HepG2 (cell line): ENCODE results near the gene ZNF451. TPM values are rescaled to one million over a fixed set of nuclear protein-coding genes. Genes with fewer than 3 reads are reported as not detected.

Source experiments
- ATAC-seq: fragments of 200-7000 bp; cut with Tn5 transposase; 3 replicates; pipeline ENCODE4 v1.9.1; 2020; ENCODE audit warnings: mild to moderate bottlenecking, moderate library complexity
- BruUV-seq: library from RNA; stranded (reverse); fragments of 400-500 nt; replicated peaks from 2 replicates; lab custom pipeline; 2021; lab: Mats Ljungman, UMichigan
- CTCF ChIA-PET: fragments of 300-600 bp; formaldehyde crosslinking; extraction: SDS; loops from one replicate; lab custom pipeline; 2021; ENCODE audit warnings: low total read pairs, inconsistent platforms, low intra/inter-chr PET ratio; lab: Yijun Ruan, JAX
- POLR2A ChIA-PET: fragments of 350-600 bp; sonication (Branson Sonifier 250); formaldehyde crosslinking; loops from one replicate; lab custom pipeline; 2020; ENCODE audit warnings: antibody characterized with exemption, inconsistent platforms; lab: Yijun Ruan, JAX
- DNase-seq: peaks from one replicate; pipeline ENCODE4 v3.0.0-alpha.2; 2015; ENCODE audit warnings: low spot score
- FAIRE-seq: peaks from 3 replicates; lab custom pipeline; 2011; peaks lifted over from hg19 to GRCh38; lab: Jason Lieb, UNC
- H2AFZ ChIP-seq: one replicate; pipeline ENCODE4 v1.6.1; 2011; ENCODE audit warnings: low read length, inconsistent platforms
- H3K27ac ChIP-seq: fragments of 300-600 bp; 3 replicates; pipeline ENCODE4 v1.8.0; 2011; ENCODE audit warnings: mixed run types, mild to moderate bottlenecking, mixed read lengths, low read length, inconsistent platforms; ENCODE audit not compliant: insufficient read depth; ENCODE audit errors: extremely low read length
- H3K27me3 ChIP-seq, 2 experiments: fragments of 200-600 bp in 1 of 2; 2 replicates in 1 of 2; 3 replicates in 1 of 2; pipeline versions ENCODE4 v1.6.0 to v1.8.0; 2011; ENCODE audit warnings: low read length in 2 of 2, mild to moderate bottlenecking in 2 of 2, moderate library complexity in 2 of 2, inconsistent platforms in 1 of 2; ENCODE audit not compliant: insufficient read depth in 2 of 2, control insufficient read depth in 1 of 2
- H3K36me3 ChIP-seq, 2 experiments: fragments of 200-600 bp in 1 of 2; replicated peaks in 1 of 2; 2 replicates in 1 of 2; 3 replicates in 1 of 2; pipeline versions ENCODE4 v1.5.1 to v1.8.0; 2011; ENCODE audit warnings: low read length in 2 of 2, inconsistent platforms in 1 of 2; ENCODE audit not compliant: insufficient read depth in 2 of 2, control insufficient read depth in 1 of 2
- H3K4me1 ChIP-seq: 2 replicates; pipeline ENCODE4 v1.5.1; 2012; ENCODE audit warnings: low read length, inconsistent platforms; ENCODE audit not compliant: insufficient read depth
- H3K4me2 ChIP-seq: 2 replicates; pipeline ENCODE4 v1.6.0; 2011; ENCODE audit warnings: low read depth, low read length, inconsistent platforms
- H3K4me3 ChIP-seq, 3 experiments: fragments of 200-600 bp in 1 of 3; sonication (generic), shearing (Covaris generic) in 1 of 3; replicated peaks in 1 of 3; 2 replicates each; pipeline ENCODE4 v1.5.1; 2011 to 2016; ENCODE audit warnings: low read length in 3 of 3, inconsistent platforms in 2 of 3, low read depth in 2 of 3, mild to moderate bottlenecking in 2 of 3, control low read depth in 1 of 3, mixed read lengths in 1 of 3; ENCODE audit not compliant: insufficient read depth in 1 of 3
- H3K79me2 ChIP-seq: one replicate; pipeline ENCODE4 v1.6.1; 2011; ENCODE audit warnings: low read length, inconsistent platforms; ENCODE audit not compliant: insufficient read depth
- H3K9ac ChIP-seq: 2 replicates; pipeline ENCODE4 v1.6.0; 2011; ENCODE audit warnings: mild to moderate bottlenecking, low read depth, low read length, inconsistent platforms; ENCODE audit not compliant: insufficient read depth
- H3K9me3 ChIP-seq: 2 replicates; pipeline ENCODE4 v1.5.1; 2012; ENCODE audit warnings: mild to moderate bottlenecking, low read length
- H4K20me1 ChIP-seq: 2 replicates; pipeline ENCODE4 v1.6.0; 2011; ENCODE audit warnings: inconsistent platforms, mild to moderate bottlenecking, low read length, moderate library complexity; ENCODE audit not compliant: insufficient read depth
- FUBP1 ChIP-seq: sonication (generic); formaldehyde crosslinking; IDR thresholded peaks from 2 replicates; pipeline ENCODE4 v1.5.1; 2020; ENCODE audit warnings: missing genetic modification reagents, mild to moderate bottlenecking, borderline replicate concordance
- KDM5B ChIP-seq: sonication (generic); formaldehyde crosslinking; IDR thresholded peaks from 2 replicates; pipeline ENCODE4 v1.4.0; 2020; ENCODE audit warnings: missing genetic modification reagents, mild to moderate bottlenecking, borderline replicate concordance
- MBNL3 ChIP-seq: fragments of 250-450 bp; sonication (Bioruptor Pico); conservative IDR thresholded peaks from 2 replicates; pipeline ENCODE4 v1.8.0; 2022; ENCODE audit warnings: mild to moderate bottlenecking, inconsistent platforms
- NFIC ChIP-seq: IDR thresholded peaks from 2 replicates; pipeline ENCODE4 v1.6.1; 2012; ENCODE audit warnings: mild to moderate bottlenecking, low read length, inconsistent platforms
- NONO ChIP-seq, 2 experiments: fragments of 450-650 bp in 1 of 2; sonication (generic) in 1 of 2; formaldehyde crosslinking in 1 of 2; IDR thresholded peaks in 1 of 2; conservative IDR thresholded peaks in 1 of 2; 2 replicates each; pipeline versions ENCODE4 v1.6.1 to v1.8.0; 2017 to 2022; ENCODE audit warnings: mild to moderate bottlenecking in 1 of 2, missing genetic modification reagents in 1 of 2, moderate library complexity in 1 of 2
- PATZ1 ChIP-seq: sonication (generic); formaldehyde crosslinking; IDR thresholded peaks from 2 replicates; pipeline ENCODE4 v1.4.0; 2020; ENCODE audit warnings: missing genetic modification reagents
- POGZ ChIP-seq: sonication (generic); formaldehyde crosslinking; IDR thresholded peaks from 2 replicates; pipeline ENCODE4 v1.4.0; 2020; ENCODE audit warnings: mild to moderate bottlenecking, missing genetic modification reagents
- SRSF4 ChIP-seq: fragments of 200-400 bp; formaldehyde crosslinking; IDR thresholded peaks from one replicate; pipeline ENCODE4 v1.6.1; 2018; ENCODE audit warnings: mild to moderate bottlenecking, low read depth, low read length, moderate library complexity; ENCODE audit not compliant: poor library complexity, severe bottlenecking
- SUZ12 ChIP-seq: fragments of 150-350 bp; IDR thresholded peaks from 2 replicates; pipeline ENCODE4 v1.6.1; 2014; ENCODE audit warnings: low read depth, low read length
- TRIM24 ChIP-seq: sonication (generic); formaldehyde crosslinking; IDR thresholded peaks from 2 replicates; pipeline ENCODE4 v1.8.0; 2022; ENCODE audit warnings: mild to moderate bottlenecking, missing genetic modification reagents
- WIZ ChIP-seq: sonication (generic); formaldehyde crosslinking; IDR thresholded peaks from 2 replicates; pipeline ENCODE4 v1.5.1; 2020; ENCODE audit warnings: mild to moderate bottlenecking, missing genetic modification reagents
- ZBTB8A ChIP-seq: sonication (generic); formaldehyde crosslinking; IDR thresholded peaks from 2 replicates; pipeline ENCODE4 v1.4.0; 2020; ENCODE audit warnings: mild to moderate bottlenecking, low read depth, missing genetic modification reagents, borderline replicate concordance
- ZMYM2 ChIP-seq: sonication (generic); formaldehyde crosslinking; IDR thresholded peaks from 2 replicates; pipeline ENCODE4 v1.8.0; 2022; ENCODE audit warnings: mild to moderate bottlenecking, missing genetic modification reagents
- ZNF160 ChIP-seq: sonication (generic); formaldehyde crosslinking; IDR thresholded peaks from 2 replicates; pipeline ENCODE4 v1.8.0; 2022; ENCODE audit warnings: mild to moderate bottlenecking, inconsistent platforms, missing genetic modification reagents
- ZNF326 ChIP-seq: sonication (generic); formaldehyde crosslinking; IDR thresholded peaks from 2 replicates; pipeline ENCODE4 v1.4.0; 2020; ENCODE audit warnings: missing genetic modification reagents, borderline replicate concordance
- ZNF629 ChIP-seq: sonication (generic); formaldehyde crosslinking; conservative IDR thresholded peaks from 2 replicates; pipeline ENCODE4 v1.5.0; 2020; ENCODE audit warnings: missing genetic modification reagents
- ZSCAN9 ChIP-seq: IDR thresholded peaks from 2 replicates; pipeline ENCODE4 v1.6.1; 2016; ENCODE audit warnings: borderline replicate concordance
- ZXDC ChIP-seq: sonication (generic); formaldehyde crosslinking; IDR thresholded peaks from 2 replicates; pipeline ENCODE4 v1.5.0; 2020; ENCODE audit warnings: mild to moderate bottlenecking, missing genetic modification reagents
- WGBS: methylation state at CpG from one replicate; pipeline ENCODE4 v1.1.6; 2017; ENCODE audit warnings: low lambda C conversion rate; 5-methylcytosine and 5-hydroxymethylcytosine counted together
- in situ Hi-C: cut with HindIII; loops from 2 replicates; pipeline ENCODE4 v1.10.0; 2017; ENCODE audit warnings: low pct_unique_long_range_greater_than_20kb; ENCODE audit not compliant: extremely low pct_ligation_motif_present
- intact Hi-C: fragments of 100-400 bp; cut with micrococcal nuclease; formaldehyde crosslinking; loops from one replicate; pipeline ENCODE4 v1.10.0; 2022; ENCODE audit not compliant: unreplicated experiment
- polyA plus RNA-seq, 8 experiments: library from polyadenylated mRNA; depleted of rRNA in 3 of 8; stranded (reverse) in 7 of 8; unstranded in 1 of 8; fragments of >200 nt; fragmentation: Illumina TruSeq in 4 of 8; extraction: Trizol in 4 of 8; gene quantifications; 2 replicates each; pipeline versions ENCODE4 v1.2.1 to v1.2.3, GENCODE V29; 2011 to 2016; ENCODE audit warnings: low read depth in 4 of 8, missing spikeins in 1 of 8, mixed read lengths in 1 of 8; ENCODE audit not compliant: insufficient read depth in 1 of 8
- total RNA-seq, 5 experiments: library from RNA; depleted of rRNA; stranded (reverse); fragments of >200 nt; fragmentation: Illumina TruSeq; extraction: Trizol; gene quantifications; 2 replicates each; pipeline ENCODE4 v1.2.3, GENCODE V29; 2016; ENCODE audit warnings: low read depth in 1 of 5

ZNF451 gene
- total and polyA plus RNA-seq, 2 of the 13 experiments (the other 11 are each of a cell fraction or from before 2014, with no cell fraction given) = 32.1 to 65.7 TPM

- H3K79me2 ChIP-seq = peaks cover 2% of the 10 kb centered on the region
- POLR2A ChIA-PET = no interaction called here
- no peaks in the 10 kb centered on the region for H3K9me3 ChIP-seq
- no peak overlapping the region for H2AFZ ChIP-seq
- H3K27me3 ChIP-seq = no peaks in the 10 kb centered on the region
- 92% methylated on average over 1 of the region's 1 CpG for WGBS
- BruUV-seq = no TSS peak
- intact Hi-C loops = no loop called here
- H3K27ac ChIP-seq = no peak overlapping the region
- H3K4me2 ChIP-seq = no peak overlapping the region
- DNase-seq = no peak
- in situ Hi-C loops = no loop called here
- TF ChIP-seq FUBP1 (CRISPR knock-in tag) (no peak), TRIM24 (CRISPR knock-in tag) (no peak), POGZ (CRISPR knock-in tag) (no peak), ZMYM2 (no peak), ZBTB8A (no peak), ZNF160 (no peak), KDM5B (CRISPR knock-in tag) (no peak), NFIC (no peak), SRSF4 (no peak), ZNF326 (CRISPR knock-in tag) (no peak), NONO (IDR thresholded peaks at IDR 0.05) (no peak), NONO (CRISPR knock-in tag; conservative IDR thresholded peaks at IDR 0.05) (no peak), ZXDC (no peak), ZSCAN9 (no peak), WIZ (no peak), ZNF629 (CRISPR knock-in tag) (no peak), PATZ1 (CRISPR knock-in tag) (no peak), SUZ12 (no peak), MBNL3 (CRISPR knock-in tag) (no peak)
- H4K20me1 ChIP-seq = no peaks in the 10 kb centered on the region
- CTCF ChIA-PET = no interaction called here
- H3K4me1 ChIP-seq = no peaks in the 10 kb centered on the region
- FAIRE-seq = no peak
- H3K4me3 ChIP-seq = no peak overlapping the region
- no peak for ATAC-seq
- peaks cover 7 to 54% of the 10 kb centered on the region in 2 experiments for H3K36me3 ChIP-seq
- H3K9ac ChIP-seq = no peak overlapping the region
Measured at GRCh38 chr6:57134954-57135353, 45.0 kb downstream of the ZNF451 start.
